Smooth muscle cell (in vitro differentiated cells): ENCODE results near the gene SPTLC1. TPM values are rescaled to one million over a fixed set of nuclear protein-coding genes. Genes with fewer than 3 reads are reported as not detected.
"Not testable (repeated sequence)": the region's sequence is repeated elsewhere in the genome, so short reads cannot be mapped to it uniquely, and the experiment has no call there.

ENCODE experiments used
- DNase-seq: peaks from one replicate; lab custom pipeline; 2025; ENCODE audit not compliant: unreplicated experiment; lab: John Stamatoyannopoulos, UW
- H2AFZ ChIP-seq: fragments of 200-600 bp; sonication (generic); 2 replicates; pipeline ENCODE4 v1.6.0; 2016; ENCODE audit warnings: antibody characterized with exemption, low read depth, mild to moderate bottlenecking
- H3F3A ChIP-seq: fragments of 200-600 bp; sonication (generic); 2 replicates; pipeline ENCODE4 v1.6.0; 2017; ENCODE audit warnings: antibody characterized with exemption, low read depth
- H3K27ac ChIP-seq: fragments of 200-600 bp; sonication (generic); 2 replicates; pipeline ENCODE4 v1.5.1; 2016; ENCODE audit warnings: low read depth, mild to moderate bottlenecking
- H3K27me3 ChIP-seq: fragments of 200-600 bp; sonication (generic); 2 replicates; pipeline ENCODE4 v1.6.1; 2016; ENCODE audit warnings: low read depth, mild to moderate bottlenecking
- H3K36me3 ChIP-seq: fragments of 200-600 bp; sonication (generic); 2 replicates; pipeline ENCODE4 v1.5.1; 2016; ENCODE audit warnings: low read depth
- H3K4me1 ChIP-seq: fragments of 200-600 bp; sonication (generic); 2 replicates; pipeline ENCODE4 v1.5.1; 2016; ENCODE audit warnings: low read depth
- H3K4me2 ChIP-seq: fragments of 200-600 bp; sonication (generic); 2 replicates; pipeline ENCODE4 v1.6.0; 2016; ENCODE audit warnings: mild to moderate bottlenecking
- H3K4me3 ChIP-seq: fragments of 200-600 bp; sonication (generic); 2 replicates; pipeline ENCODE4 v1.5.1; 2016; ENCODE audit warnings: mild to moderate bottlenecking
- H3K79me2 ChIP-seq: fragments of 200-600 bp; sonication (generic); 2 replicates; pipeline ENCODE4 v1.6.0; 2016; ENCODE audit warnings: low read depth, mild to moderate bottlenecking
- H3K9ac ChIP-seq: fragments of 200-600 bp; sonication (generic); 2 replicates; pipeline ENCODE4 v1.6.0; 2016; ENCODE audit warnings: low read depth
- H3K9me3 ChIP-seq: fragments of 200-600 bp; sonication (generic); replicated peaks from 2 replicates; pipeline ENCODE4 v1.5.1; 2016; ENCODE audit warnings: low read depth
- H4K20me1 ChIP-seq: fragments of 200-600 bp; sonication (generic); 2 replicates; pipeline ENCODE4 v1.6.0; 2016; ENCODE audit warnings: low read depth
- CTCF ChIP-seq: fragments of 200-600 bp; sonication (generic); IDR thresholded peaks from 2 replicates; pipeline ENCODE4 v1.5.1; 2017; ENCODE audit warnings: borderline replicate concordance, mild to moderate bottlenecking, antibody characterized with exemption; ENCODE audit not compliant: insufficient read depth, poor library complexity, severe bottlenecking
- WGBS: methylation state at CpG from one replicate; pipeline ENCODE4 v1.1.7; 2016; ENCODE audit warnings: low lambda C conversion rate; 5-methylcytosine and 5-hydroxymethylcytosine counted together
- polyA plus RNA-seq: library from polyadenylated mRNA; unstranded; fragments of >200 nt; fragmentation: Nextera tagmentation; extraction: Ambion mirVana; gene quantifications from 2 replicates; pipeline ENCODE4 v1.2.1, GENCODE V29; 2016
- total RNA-seq: library from RNA; depleted of rRNA; stranded (reverse); fragments of >200 nt; gene quantifications from 2 replicates; pipeline ENCODE4 v1.2.3, GENCODE V29; 2014

Gene SPTLC1
- total and polyA plus RNA-seq, 2 experiments from 2014 or later: 75.6 to 168 TPM

- Histone ChIP-seq H3K27me3 (no peaks in the 10 kb centered on the region), H3K4me3 (no peak overlapping the region), H3K79me2 (no peaks in the 10 kb centered on the region), H4K20me1 (no peaks in the 10 kb centered on the region), H3K9me3 (no peaks in the 10 kb centered on the region), H3K27ac (no peak overlapping the region), H3K36me3 (no peaks in the 10 kb centered on the region), H3K4me2 (no peak overlapping the region), H3K4me1 (no peaks in the 10 kb centered on the region), H3F3A (no peaks in the 10 kb centered on the region), H2AFZ (no peak overlapping the region), H3K9ac (no peak overlapping the region)
- TF ChIP-seq CTCF: no peak
- DNase-seq: no peak
- 96% methylated on average over 12 of the region's 12 CpGs for WGBS
Measured at GRCh38 chr9:92155221-92155620, 40.0 kb upstream of the SPTLC1 start.

- not testable (repeated sequence) for H4K20me1 ChIP-seq, H3F3A ChIP-seq, H3K9me3 ChIP-seq, DNase-seq, H3K36me3 ChIP-seq, H3K4me3 ChIP-seq, H3K4me2 ChIP-seq, H3K27me3 ChIP-seq, H2AFZ ChIP-seq, H3K79me2 ChIP-seq, H3K4me1 ChIP-seq
- Histone ChIP-seq H3K27ac (peak overlapping the region; percentile 83), H3K9ac (peak overlapping the region; percentile 66)
- 87% methylated on average over 10 of the region's 10 CpGs for WGBS
Measured at GRCh38 chr9:92153466-92154415, 38.5 kb upstream of the SPTLC1 start.

- H3K27ac ChIP-seq: peak overlapping the region; percentile 83
- H3K79me2 ChIP-seq: no peaks in the 10 kb centered on the region
- no peaks in the 10 kb centered on the region for H3F3A ChIP-seq
- no peaks in the 10 kb centered on the region for H3K9me3 ChIP-seq
- H3K9ac ChIP-seq: peak overlapping the region; percentile 59
- H2AFZ ChIP-seq: no peak overlapping the region
- H3K27me3 ChIP-seq: no peaks in the 10 kb centered on the region
- no peak overlapping the region for H3K4me3 ChIP-seq
- no peaks in the 10 kb centered on the region for H3K36me3 ChIP-seq
- no peak for DNase-seq
- no peak for TF ChIP-seq CTCF
- no peak overlapping the region for H3K4me2 ChIP-seq
- 66% methylated on average over 15 of the region's 15 CpGs for WGBS
- peaks cover 11% of the 10 kb centered on the region for H3K4me1 ChIP-seq
- no peaks in the 10 kb centered on the region for H4K20me1 ChIP-seq
Measured at GRCh38 chr9:92151691-92152393, 36.6 kb upstream of the SPTLC1 start.

GRCh38 chr9:92150501-92151470 is 35.6 kb upstream of the SPTLC1 start:
- WGBS: 90% methylated on average over 7 of the region's 7 CpGs
- peak overlapping the region; percentile 59 for H3K9ac ChIP-seq
- H3K4me2 ChIP-seq, H4K20me1 ChIP-seq, H3K9me3 ChIP-seq, H2AFZ ChIP-seq, DNase-seq, H3K27me3 ChIP-seq, H3F3A ChIP-seq, H3K79me2 ChIP-seq, H3K36me3 ChIP-seq, H3K4me3 ChIP-seq: not testable (repeated sequence)
- peak overlapping the region; percentile 83 for H3K27ac ChIP-seq
- peaks cover 16% of the 10 kb centered on the region for H3K4me1 ChIP-seq
